HCT116 (cell line): ENCODE data around the gene DRAM1. TPM values are rescaled to one million over a fixed set of nuclear protein-coding genes. Genes with fewer than 3 reads are reported as not detected.

ENCODE experiments used
- ATAC-seq: fragments of 200-7000 bp; cut with Tn5 transposase; 2 replicates; pipeline ENCODE4 v1.9.1; 2020; ENCODE audit warnings: mild to moderate bottlenecking, moderate library complexity
- BruUV-seq: library from RNA; stranded (reverse); fragments of 400-500 nt; replicated peaks from 2 replicates; lab custom pipeline; 2021; lab: Mats Ljungman, UMichigan
- CTCF ChIA-PET: fragments of 300-600 bp; sonication (Branson Sonifier 250); formaldehyde crosslinking; loops from one replicate; lab custom pipeline; 2021; ENCODE audit warnings: antibody characterized with exemption; lab: Charles Lee
- POLR2A ChIA-PET: fragments of 300-600, 350-600 bp; sonication (Branson Sonifier 250); formaldehyde crosslinking; loops from one replicate; lab custom pipeline; 2021; ENCODE audit warnings: antibody characterized with exemption; lab: Charles Lee
- RAD21 ChIA-PET, 2 experiments: fragments of 300-600 bp; sonication (Branson Sonifier 250); formaldehyde crosslinking; loops; one replicate each; lab custom pipeline; 2023; ENCODE audit warnings: low total read pairs in 2 of 2; ENCODE audit not compliant: uncharacterized antibody in 2 of 2, unreplicated experiment in 2 of 2, low non-redundant PET in 1 of 2; lab: Charles Lee
- DNase-seq: peaks from one replicate; pipeline ENCODE4 v3.0.0-alpha.2; 2010; ENCODE audit warnings: low read depth, low spot score
- H2AFZ ChIP-seq: fragments of 200-600 bp; shearing (Covaris generic), sonication (generic); 2 replicates; pipeline ENCODE4 v1.6.1; 2017; ENCODE audit warnings: low read depth, mixed run types, mixed read lengths, antibody characterized with exemption, low read length; ENCODE audit not compliant: poor library complexity, severe bottlenecking
- H3K27ac ChIP-seq: 2 replicates; pipeline ENCODE4 v1.5.1; 2012; ENCODE audit warnings: low read depth, low read length
- H3K27me3 ChIP-seq: fragments of 200-600 bp; sonication (generic); 2 replicates; pipeline ENCODE4 v1.6.1; 2016; ENCODE audit warnings: mixed run types, low read length, mixed read lengths; ENCODE audit not compliant: insufficient read depth
- H3K36me3 ChIP-seq, 2 experiments: fragments of 200-500 bp in 1 of 2; fragments of 200-600 bp in 1 of 2; sonication (Bioruptor generic) in 1 of 2; sonication (generic) in 1 of 2; 2 replicates each; pipeline versions ENCODE4 v1.5.1 to v1.6.1; 2014 to 2016; ENCODE audit warnings: low read length in 2 of 2, inconsistent platforms in 1 of 2, mixed read lengths in 1 of 2, mixed run types in 1 of 2; ENCODE audit not compliant: insufficient read depth in 2 of 2, control insufficient read depth in 1 of 2
- H3K4me1 ChIP-seq, 2 experiments: fragments of 200-600 bp in 1 of 2; sonication (generic) in 1 of 2; 2 replicates each; pipeline versions ENCODE4 v1.5.1 to v1.6.1; 2012 to 2017; ENCODE audit warnings: low read length in 2 of 2, inconsistent platforms in 1 of 2, mild to moderate bottlenecking in 1 of 2, mixed read lengths in 1 of 2, mixed run types in 1 of 2, moderate library complexity in 1 of 2; ENCODE audit not compliant: insufficient read depth in 2 of 2, control insufficient read depth in 1 of 2
- H3K4me2 ChIP-seq: fragments of 200-600 bp; sonication (generic); 2 replicates; pipeline ENCODE4 v1.6.1; 2017; ENCODE audit warnings: mixed run types, low read length, mixed read lengths
- H3K4me3 ChIP-seq, 2 experiments: fragments of 200-600 bp in 1 of 2; sonication (generic) in 1 of 2; replicated peaks in 1 of 2; 2 replicates each; pipeline ENCODE4 v1.5.1; 2011 to 2016; ENCODE audit warnings: low read length in 2 of 2, control low read depth in 1 of 2, low read depth in 1 of 2, mild to moderate bottlenecking in 1 of 2, mixed read lengths in 1 of 2, mixed run types in 1 of 2
- H3K79me2 ChIP-seq: fragments of 200-600 bp; sonication (generic); 2 replicates; pipeline ENCODE4 v1.6.1; 2017; ENCODE audit warnings: mild to moderate bottlenecking, mixed run types, low read length, moderate library complexity, mixed read lengths; ENCODE audit not compliant: insufficient read depth
- H3K9ac ChIP-seq: fragments of 200-600 bp; sonication (generic); 2 replicates; pipeline ENCODE4 v1.6.1; 2016; ENCODE audit warnings: low read length, mixed read lengths
- H3K9me2 ChIP-seq: fragments of 200-600 bp; sonication (generic), shearing (Covaris generic); 2 replicates; pipeline ENCODE4 v1.6.1; 2017; ENCODE audit warnings: mixed run types, mild to moderate bottlenecking, moderate library complexity; ENCODE audit not compliant: insufficient read depth
- H3K9me3 ChIP-seq, 2 experiments: fragments of 200-500 bp in 1 of 2; fragments of 200-600 bp in 1 of 2; sonication (Bioruptor generic) in 1 of 2; sonication (generic) in 1 of 2; 2 replicates each; pipeline ENCODE4 v1.6.1; 2014 to 2017; ENCODE audit warnings: low read length in 2 of 2, mixed read lengths in 2 of 2, inconsistent platforms in 1 of 2, low read depth in 1 of 2, mild to moderate bottlenecking in 1 of 2, mixed run types in 1 of 2, moderate library complexity in 1 of 2; ENCODE audit not compliant: control insufficient read depth in 1 of 2, insufficient read depth in 1 of 2
- H4K20me1 ChIP-seq: fragments of 200-600 bp; sonication (generic), shearing (Covaris generic); 2 replicates; pipeline ENCODE4 v1.6.1; 2017; ENCODE audit warnings: mixed run types, mild to moderate bottlenecking, moderate library complexity; ENCODE audit not compliant: insufficient read depth
- FOSL1 ChIP-seq: IDR thresholded peaks from 2 replicates; pipeline ENCODE4 v1.6.1; 2012; ENCODE audit warnings: low read depth
- POLR2A ChIP-seq: IDR thresholded peaks from 2 replicates; pipeline ENCODE4 v1.7.0; 2011; ENCODE audit warnings: borderline replicate concordance; ENCODE audit not compliant: insufficient read depth, insufficient read length; ENCODE audit errors: extremely low read depth
- SIN3A ChIP-seq: IDR thresholded peaks from 2 replicates; pipeline ENCODE4 v1.6.1; 2012; ENCODE audit warnings: low read depth
- SP1 ChIP-seq: IDR thresholded peaks from 2 replicates; pipeline ENCODE4 v1.6.1; 2012; ENCODE audit warnings: low read depth
- SRF ChIP-seq: IDR thresholded peaks from 2 replicates; pipeline ENCODE4 v1.6.1; 2012; ENCODE audit warnings: low read depth
- ZFX ChIP-seq: fragments of 450-650 bp; IDR thresholded peaks from 2 replicates; pipeline ENCODE4 v1.6.1; 2017
- intact Hi-C: fragments of 100-400 bp; cut with micrococcal nuclease; formaldehyde crosslinking; loops from 2 replicates; pipeline ENCODE4 v1.10.0; 2022
- total RNA-seq: library from RNA; stranded (reverse); gene quantifications from one replicate; pipeline ENCODE4 v1.2.1, GENCODE V29; 2021; ENCODE audit not compliant: unreplicated experiment
- TF ChIP-seq, protein P1 (sequence below): IDR thresholded peaks from 2 replicates; pipeline ENCODE4 v1.6.1; 2012; ENCODE audit warnings: low read depth

Gene DRAM1
- total RNA-seq, 1 experiment from 2014 or later: 20.3 TPM

DNA sequence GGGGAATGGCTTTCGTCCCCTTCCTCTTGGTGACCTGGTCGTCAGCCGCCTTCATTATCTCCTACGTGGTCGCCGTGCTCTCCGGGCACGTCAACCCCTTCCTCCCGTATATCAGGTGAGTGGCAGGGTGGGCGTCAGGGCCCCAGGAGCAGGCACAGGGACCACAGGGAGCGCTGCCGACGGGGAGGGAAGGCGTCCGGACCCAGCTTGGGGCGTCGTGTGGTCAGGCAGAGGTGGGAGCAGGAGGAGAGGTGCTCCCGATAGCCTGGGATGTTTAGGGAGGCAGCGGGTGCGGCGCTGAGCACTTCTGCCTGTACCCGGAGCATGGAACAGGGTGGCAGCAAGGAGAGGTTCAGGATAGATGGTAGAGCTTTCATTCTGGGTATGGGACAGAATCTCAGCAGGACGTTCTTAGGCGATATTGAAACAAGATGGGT is 444 bp downstream of the DRAM1 start:
- ATAC-seq: peak; percentile 50
- POLR2A ChIA-PET: no interaction called here
- intact Hi-C loops: no loop called here

More for the DNA sequence above, 444 bp downstream of the DRAM1 start:
- Histone ChIP-seq H3K27me3 (no peaks in the 10 kb centered on the region), H4K20me1 (no peaks in the 10 kb centered on the region), H3K9me2 (no peaks in the 10 kb centered on the region), H3K4me2 (peak overlapping the region; percentile 92), H3K27ac (peak overlapping the region; percentile 89), H3K79me2 (no peaks in the 10 kb centered on the region), H3K9me3 (no peaks in the 10 kb centered on the region), H3K36me3 (no peaks in the 10 kb centered on the region), H3K4me1 (peaks cover 6 to 19% of the 10 kb centered on the region in 2 experiments; a peak in 3 of 4 replicates), H2AFZ (peak overlapping the region; percentile 67), H3K9ac (peak overlapping the region; percentile 79), H3K4me3 (peak overlapping the region; percentile 82 to 95)
- ChIA-PET CTCF (no interaction called here), RAD21 (interaction anchor here in 1 of 2 experiments (0.7 kb wide), 1 partner anchor 1611 kb away, joined by 4 read pairs; the partner anchor contains the start of gene SCYL2)
- TF ChIP-seq SRF (no peak), FOSL1 (no peak), SP1 (no peak), POLR2A (no peak), SIN3A (no peak), ZFX (no peak)
- TF ChIP-seq, protein P1, sequence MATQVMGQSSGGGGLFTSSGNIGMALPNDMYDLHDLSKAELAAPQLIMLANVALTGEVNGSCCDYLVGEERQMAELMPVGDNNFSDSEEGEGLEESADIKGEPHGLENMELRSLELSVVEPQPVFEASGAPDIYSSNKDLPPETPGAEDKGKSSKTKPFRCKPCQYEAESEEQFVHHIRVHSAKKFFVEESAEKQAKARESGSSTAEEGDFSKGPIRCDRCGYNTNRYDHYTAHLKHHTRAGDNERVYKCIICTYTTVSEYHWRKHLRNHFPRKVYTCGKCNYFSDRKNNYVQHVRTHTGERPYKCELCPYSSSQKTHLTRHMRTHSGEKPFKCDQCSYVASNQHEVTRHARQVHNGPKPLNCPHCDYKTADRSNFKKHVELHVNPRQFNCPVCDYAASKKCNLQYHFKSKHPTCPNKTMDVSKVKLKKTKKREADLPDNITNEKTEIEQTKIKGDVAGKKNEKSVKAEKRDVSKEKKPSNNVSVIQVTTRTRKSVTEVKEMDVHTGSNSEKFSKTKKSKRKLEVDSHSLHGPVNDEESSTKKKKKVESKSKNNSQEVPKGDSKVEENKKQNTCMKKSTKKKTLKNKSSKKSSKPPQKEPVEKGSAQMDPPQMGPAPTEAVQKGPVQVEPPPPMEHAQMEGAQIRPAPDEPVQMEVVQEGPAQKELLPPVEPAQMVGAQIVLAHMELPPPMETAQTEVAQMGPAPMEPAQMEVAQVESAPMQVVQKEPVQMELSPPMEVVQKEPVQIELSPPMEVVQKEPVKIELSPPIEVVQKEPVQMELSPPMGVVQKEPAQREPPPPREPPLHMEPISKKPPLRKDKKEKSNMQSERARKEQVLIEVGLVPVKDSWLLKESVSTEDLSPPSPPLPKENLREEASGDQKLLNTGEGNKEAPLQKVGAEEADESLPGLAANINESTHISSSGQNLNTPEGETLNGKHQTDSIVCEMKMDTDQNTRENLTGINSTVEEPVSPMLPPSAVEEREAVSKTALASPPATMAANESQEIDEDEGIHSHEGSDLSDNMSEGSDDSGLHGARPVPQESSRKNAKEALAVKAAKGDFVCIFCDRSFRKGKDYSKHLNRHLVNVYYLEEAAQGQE: no peak
- no TSS peak for BruUV-seq
- no peak for DNase-seq
